ENCODE data around the gene RNGTT. TPM values are rescaled to one million over a fixed set of nuclear protein-coding genes. Genes with fewer than 3 reads are reported as not detected.
"Not testable (repeated sequence)": the region's sequence is repeated elsewhere in the genome, so short reads cannot be mapped to it uniquely, and the experiment has no call there.

The RNGTT gene
- total RNA-seq, 4 donors from 2014 or later: 12.2 to 17.5 (median 14.6) TPM

DNA sequence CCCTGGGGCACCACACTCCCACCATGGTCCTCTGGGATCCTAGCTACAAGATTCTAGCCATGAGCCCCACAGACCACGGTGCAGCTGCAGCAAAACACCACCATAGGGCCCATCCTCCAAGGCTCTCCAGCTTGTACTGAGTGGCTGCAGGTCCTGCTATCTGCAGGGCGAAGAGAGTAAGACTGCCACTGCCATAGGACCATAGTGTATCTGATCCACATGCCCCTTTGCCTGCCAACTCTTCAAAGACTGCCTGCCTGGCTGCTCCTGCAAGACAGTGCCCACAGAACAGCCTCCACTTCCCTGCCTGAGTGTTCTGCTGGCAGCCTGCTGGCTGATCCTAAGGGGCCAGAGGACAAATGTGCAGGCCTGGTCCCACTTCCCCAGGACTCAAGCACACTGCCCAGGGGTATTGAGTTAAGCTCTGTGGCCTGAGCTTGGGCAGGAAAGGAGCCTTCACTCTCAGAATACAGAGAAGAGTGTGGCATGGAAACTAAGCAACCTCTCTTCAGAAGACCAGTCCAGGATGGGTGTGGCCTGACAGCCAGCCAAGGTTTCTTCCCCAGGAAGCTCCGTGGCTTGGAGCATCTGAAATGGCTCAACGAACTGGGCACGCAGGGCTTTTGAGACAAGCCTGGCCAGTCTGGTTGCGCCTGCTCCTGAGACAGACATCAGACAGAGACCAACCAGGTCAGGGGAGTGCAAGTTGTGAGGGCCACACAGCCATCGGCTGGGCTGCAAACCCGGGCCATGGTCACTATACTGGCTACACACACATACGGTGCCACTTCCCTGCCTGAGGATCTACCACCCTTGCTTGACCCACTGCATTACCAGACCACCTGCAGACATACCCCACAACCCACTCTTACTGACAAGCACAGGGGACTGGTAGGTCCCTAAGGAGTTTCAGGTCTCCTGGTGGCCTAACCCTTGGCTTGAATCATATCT is 54.5 kb downstream of the RNGTT start:
- Histone ChIP-seq H3K27ac (no peak overlapping the region), H3K9me3 (no peaks in the 10 kb centered on the region), H3K36me3 (peaks cover 0 to 18% of the 10 kb centered on the region in 2 donors), H3K4me3 (no peak overlapping the region), H3K27me3 (no peaks in the 10 kb centered on the region), H3K4me1 (peaks cover 0 to 12% (median 0%) of the 10 kb centered on the region in 3 donors)
- WGBS, 2 donors (ENCODE audit: low coverage in 1 of 2): no CpG with 5 or more reads among the region's 9 CpGs
- TF ChIP-seq POLR2A (IDR thresholded peaks at IDR 0.05) (no peak), EP300 (IDR thresholded peaks at IDR 0.05) (no peak), CTCF (IDR thresholded peaks at IDR 0.05) (no peak), POLR2AphosphoS5 (IDR thresholded peaks at IDR 0.05) (no peak)
- no peak for ATAC-seq

DNA sequence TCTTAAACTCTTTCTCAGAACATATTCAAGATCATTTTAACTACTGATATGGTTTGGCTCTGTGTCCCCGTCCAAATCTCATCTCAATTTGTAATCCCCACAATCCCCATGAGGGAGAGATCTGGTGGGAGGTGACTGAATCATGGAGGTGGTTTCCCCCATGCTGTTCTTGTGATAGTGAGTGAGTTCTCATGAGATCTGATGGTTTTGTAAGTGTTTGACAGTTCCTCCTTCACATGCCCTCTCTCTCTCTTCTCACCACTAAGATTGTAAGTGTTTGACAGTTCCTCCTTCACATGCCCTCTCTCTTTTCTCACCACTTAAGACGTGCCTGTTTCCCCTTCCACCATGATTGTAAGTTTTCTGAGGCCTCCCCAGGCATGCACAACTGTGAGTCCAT is 56.3 kb downstream of the RNGTT start:
- 63 to 94% methylated on average over 2 of the region's 2 CpGs for WGBS, 2 donors (ENCODE audit: low coverage in 1 of 2)
- ATAC-seq, H3K4me3 ChIP-seq, H3K27ac ChIP-seq, H3K27me3 ChIP-seq, H3K9me3 ChIP-seq: not testable (repeated sequence)
- peaks cover 0 to 12% (median 0%) of the 10 kb centered on the region in 3 donors for H3K4me1 ChIP-seq
- H3K36me3 ChIP-seq: peaks cover 0 to 30% of the 10 kb centered on the region in 2 donors

DNA sequence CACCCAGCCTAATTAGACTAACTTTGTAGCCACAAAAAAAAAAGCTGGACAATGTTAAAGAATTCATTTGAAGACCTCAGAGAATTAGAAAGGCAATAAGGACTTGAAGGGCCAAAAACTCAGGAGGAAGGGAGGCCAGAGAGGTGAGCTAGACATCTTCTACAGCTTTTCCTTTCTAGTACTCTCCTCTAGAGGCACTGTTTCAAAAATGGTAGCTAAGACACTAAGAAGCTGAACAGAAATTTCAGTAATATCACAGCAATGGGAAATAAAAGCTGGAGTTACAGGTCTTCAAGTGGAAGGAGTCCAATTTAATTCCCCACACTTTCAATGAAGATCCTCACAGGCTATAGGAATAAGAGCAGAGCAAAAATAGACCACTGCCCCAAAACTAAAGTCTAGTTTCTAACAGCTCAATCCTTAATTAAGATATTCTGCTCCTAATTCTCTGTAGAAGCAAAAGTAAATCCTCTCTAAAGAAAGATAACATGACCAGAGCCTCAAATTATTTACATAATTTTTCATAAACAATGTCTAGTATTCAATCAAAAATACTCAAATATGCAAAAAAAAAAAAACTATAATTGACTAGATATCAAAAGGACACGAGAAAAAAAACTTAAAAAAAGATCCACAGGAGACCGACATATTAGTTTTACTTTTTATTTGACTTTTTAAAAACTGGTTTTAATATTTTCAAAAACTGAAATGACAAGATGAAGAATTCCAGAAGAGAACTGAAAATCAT is 63.7 kb downstream of the RNGTT start:
- Histone ChIP-seq H3K36me3 (peaks cover 0 to 27% of the 10 kb centered on the region in 2 donors), H3K27ac (no peak overlapping the region), H3K4me3 (no peak overlapping the region), H3K4me1 (no peaks in the 10 kb centered on the region), H3K27me3 (no peaks in the 10 kb centered on the region), H3K9me3 (no peaks in the 10 kb centered on the region)
- 100% methylated on average over 2 of the region's 2 CpGs for WGBS, 2 donors (ENCODE audit: low coverage in 1 of 2)
- no peak for TF ChIP-seq POLR2AphosphoS5 (IDR thresholded peaks at IDR 0.05)
- no peak for TF ChIP-seq CTCF (IDR thresholded peaks at IDR 0.05)
- TF ChIP-seq EP300 (IDR thresholded peaks at IDR 0.05): no peak
- no peak for TF ChIP-seq POLR2A (IDR thresholded peaks at IDR 0.05)
- no peak for ATAC-seq

GRCh38 chr6:88895911-88896310 is 67.5 kb downstream of the RNGTT start:
- H3K27me3 ChIP-seq: no peaks in the 10 kb centered on the region
- H3K9me3 ChIP-seq: no peaks in the 10 kb centered on the region
- WGBS, 2 donors (ENCODE audit: low coverage in 1 of 2): 69 to 72% methylated on average over 2 of the region's 2 CpGs
- no peak overlapping the region for H3K27ac ChIP-seq
- no peak overlapping the region for H3K4me3 ChIP-seq
- no peaks in the 10 kb centered on the region for H3K36me3 ChIP-seq
- peaks cover 0 to 2% (median 0%) of the 10 kb centered on the region in 3 donors for H3K4me1 ChIP-seq
- ATAC-seq: no peak
- TF ChIP-seq CTCF (IDR thresholded peaks at IDR 0.05) (no peak), EP300 (IDR thresholded peaks at IDR 0.05) (no peak), POLR2AphosphoS5 (IDR thresholded peaks at IDR 0.05) (no peak), POLR2A (IDR thresholded peaks at IDR 0.05) (no peak)
